Measurements from ENCODE around the gene PGC. TPM values are rescaled to one million over a fixed set of nuclear protein-coding genes. Genes with fewer than 3 reads are reported as not detected.
A peak's percentile ranks its signal among the peaks of the same experiment; 100 is the strongest.

PGC gene
- total RNA-seq, 1 experiment from 2014 or later, result not detected

DNA sequence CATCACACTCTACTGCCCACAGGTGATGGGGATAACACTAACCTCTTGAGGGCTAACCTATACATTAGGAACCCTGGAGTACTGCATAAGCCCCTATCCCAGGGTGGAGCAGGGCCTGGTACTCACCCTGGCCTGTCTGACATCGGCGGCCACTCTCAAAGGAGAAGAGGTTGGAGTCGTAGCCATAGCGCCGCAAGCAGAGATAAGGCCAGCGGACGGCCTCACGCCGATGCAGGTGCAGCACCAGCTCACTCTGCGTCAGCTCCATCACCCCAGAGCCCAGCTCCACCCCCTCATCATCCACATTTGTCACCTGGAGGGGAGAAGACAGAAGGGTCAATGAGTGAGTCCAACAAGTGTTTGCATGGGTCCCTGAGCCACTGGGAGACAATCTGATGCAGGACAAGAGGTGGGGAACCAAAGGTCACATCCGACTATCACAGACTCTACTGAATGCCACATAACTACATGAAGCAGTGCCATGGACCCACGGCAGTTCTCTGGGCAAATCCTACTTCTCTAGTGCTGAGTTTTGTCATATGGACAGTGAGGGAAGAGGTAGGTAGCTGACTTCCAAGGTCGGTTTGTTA lies 28.2 kb upstream of the PGC start:
- no peak for DNase-seq (ENCODE audit: low read depth)

DNA sequence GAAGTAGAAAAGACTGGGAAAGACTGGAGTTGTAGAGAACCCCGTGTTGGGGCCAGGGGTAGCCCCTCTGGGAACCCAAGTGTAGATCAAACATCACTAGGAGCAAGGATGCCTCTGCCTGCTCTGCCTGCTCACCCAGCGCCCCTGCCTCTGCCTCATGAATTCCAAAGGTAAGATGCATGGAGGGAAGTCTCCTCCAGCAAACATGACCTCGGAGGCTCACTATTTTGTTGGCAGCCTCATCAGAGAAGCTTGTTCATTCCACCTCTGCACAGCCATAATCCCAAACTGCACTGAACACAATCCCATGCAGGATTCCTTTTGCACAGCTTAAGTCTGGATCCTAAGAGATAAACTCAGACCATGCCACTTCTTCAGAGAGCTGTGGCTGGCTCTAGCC lies 27.6 kb upstream of the PGC start:
- DNase-seq (ENCODE audit: low read depth), result no peak

GRCh38 chr6:41771058-41771983 lies 24.1 kb upstream of the PGC start:
- DNase-seq (ENCODE audit: low read depth), result no peak

GRCh38 chr6:41770381-41771057 lies 23.3 kb upstream of the PGC start:
- no peak for DNase-seq (ENCODE audit: low read depth)

- no peak for DNase-seq (ENCODE audit: low read depth)
These were observed 22.2 kb upstream of the PGC start for GRCh38 chr6:41769376-41769775.

DNA sequence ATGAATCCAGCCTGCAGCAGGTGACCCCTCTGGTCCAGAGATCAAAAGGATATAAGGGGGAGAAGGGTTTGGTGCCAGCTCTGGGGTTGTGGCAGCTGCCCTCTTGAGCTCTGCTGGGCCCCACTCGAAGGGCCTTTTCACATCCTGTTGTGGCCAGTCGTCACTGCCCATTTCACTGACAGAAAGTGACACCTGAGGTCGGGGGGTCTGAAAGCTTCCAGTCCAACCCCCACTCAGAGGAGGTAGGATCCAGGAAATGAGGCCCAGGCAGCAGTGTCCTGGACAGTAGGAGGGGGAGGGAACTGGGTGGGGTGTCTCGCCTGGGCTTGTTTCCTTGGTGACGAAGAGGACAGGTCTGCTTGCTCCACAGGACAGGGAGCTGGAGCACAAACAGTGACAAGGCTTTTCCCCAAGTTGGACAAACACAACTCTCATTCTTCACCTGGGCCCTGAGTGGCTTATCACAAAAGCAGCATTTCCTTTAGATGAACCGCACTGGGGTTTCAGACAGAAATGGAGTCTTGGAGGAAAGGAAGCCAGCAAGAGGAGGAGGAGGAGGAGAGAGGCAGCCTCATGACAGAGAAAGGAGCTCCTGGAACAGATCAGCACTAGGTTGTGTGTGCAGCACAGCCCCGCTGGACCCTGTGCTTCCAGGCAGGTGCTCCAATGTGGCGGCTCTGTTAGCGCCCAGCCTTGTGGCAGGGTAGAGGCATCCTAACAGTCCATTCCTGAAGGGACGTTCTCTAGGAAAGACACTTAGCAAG lies 21.5 kb upstream of the PGC start:
- no peak for DNase-seq (ENCODE audit: low read depth)

DNA sequence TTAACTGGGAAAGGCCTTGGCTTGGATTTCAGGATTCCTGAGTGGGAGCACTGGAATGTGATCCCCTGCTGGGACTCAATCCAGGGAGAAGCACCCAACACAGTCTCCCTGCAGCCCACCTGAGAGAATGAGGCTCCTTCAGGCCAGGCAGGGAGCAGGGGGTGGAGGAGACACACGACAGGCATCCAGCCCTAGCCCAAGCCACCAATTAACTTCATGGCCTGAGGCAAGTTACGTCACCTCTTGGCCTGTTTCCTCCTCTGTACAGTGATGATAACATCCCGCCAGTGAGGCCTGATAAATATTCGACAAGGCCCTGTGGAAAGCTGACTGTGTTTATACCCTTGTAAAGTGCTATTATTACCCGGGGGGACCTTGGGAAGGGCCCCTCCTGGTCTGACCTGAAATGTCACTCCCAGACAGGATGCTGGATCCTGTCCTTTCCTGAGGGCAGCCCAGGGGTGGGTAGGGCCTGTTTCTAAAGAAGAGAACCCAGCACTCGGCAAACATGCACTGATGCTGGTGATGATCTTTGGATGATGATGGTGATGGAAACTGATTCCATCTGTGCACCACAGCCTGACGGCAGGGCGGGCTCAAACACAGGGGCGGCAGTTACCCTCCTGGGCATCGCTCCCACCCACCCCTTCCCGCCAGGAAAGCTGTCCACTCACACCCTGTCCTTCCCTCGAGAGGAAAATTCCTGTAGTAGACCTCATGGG lies 20.1 kb upstream of the PGC start:
- DNase-seq (ENCODE audit: low read depth), result peak; percentile 98

DNA sequence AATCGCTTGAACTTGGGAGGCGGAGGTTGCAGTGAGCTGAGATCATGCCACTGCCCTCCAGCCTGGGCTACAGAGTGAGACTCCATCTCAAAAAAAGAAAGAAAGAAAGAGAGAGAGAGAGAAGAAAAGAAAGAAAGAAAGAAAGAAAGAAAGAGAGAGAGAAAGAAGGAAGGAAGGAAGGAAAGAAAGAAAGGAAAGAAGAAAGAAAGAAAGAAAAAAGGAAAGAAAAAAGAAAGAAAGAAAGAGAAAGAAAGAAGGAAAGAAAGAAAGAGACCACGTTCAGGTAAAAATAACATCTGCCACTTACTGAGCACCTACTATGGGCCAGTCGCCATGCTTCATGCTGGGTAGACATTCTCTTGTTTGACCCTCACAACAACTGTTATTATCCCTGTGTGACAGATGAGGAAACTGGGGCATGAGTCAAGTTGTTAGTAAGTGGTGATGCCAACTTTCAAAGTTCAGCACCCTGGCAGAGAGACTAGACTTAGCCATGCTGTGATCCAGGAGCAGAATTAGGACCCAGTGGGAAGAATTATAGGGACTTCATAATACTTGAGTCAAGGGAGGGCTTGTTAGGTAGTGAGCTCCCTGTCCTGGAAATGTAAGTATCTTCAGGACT lies 19.0 kb upstream of the PGC start:
- peak; percentile 60 for DNase-seq (ENCODE audit: low read depth)

- DNase-seq (ENCODE audit: low read depth), result peak; percentile 41
These were observed 16.3 kb upstream of the PGC start for GRCh38 chr6:41763470-41763869.

- no peak for DNase-seq (ENCODE audit: low read depth)
These were observed 12.8 kb upstream of the PGC start for GRCh38 chr6:41759905-41760579.

- DNase-seq (ENCODE audit: low read depth), result no peak
These were observed 12.1 kb upstream of the PGC start for GRCh38 chr6:41759106-41759904.

GRCh38 chr6:41758641-41759035 lies 11.4 kb upstream of the PGC start:
- no peak for DNase-seq (ENCODE audit: low read depth)

GRCh38 chr6:41757931-41758640 lies 10.9 kb upstream of the PGC start:
- no peak for DNase-seq (ENCODE audit: low read depth)

DNA sequence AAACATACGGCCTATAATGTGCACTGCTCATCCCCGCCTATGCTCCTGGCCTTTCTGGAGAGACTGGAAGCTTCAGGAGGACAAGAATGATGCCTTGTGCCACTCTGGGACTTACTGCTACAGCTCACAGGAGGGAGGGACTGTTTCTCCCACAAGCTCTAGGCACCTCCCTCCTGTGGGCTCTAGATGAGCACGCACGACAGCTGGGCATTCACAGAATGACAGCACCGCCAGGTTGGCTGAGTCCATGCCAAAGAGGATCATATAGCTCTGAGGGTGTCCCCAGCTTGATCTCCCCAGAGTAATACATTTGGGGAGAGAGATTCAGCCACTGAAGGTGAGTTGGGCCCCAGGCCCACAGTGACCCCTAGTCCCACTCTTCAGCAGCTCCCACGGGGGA lies 10.1 kb upstream of the PGC start:
- no peak for DNase-seq (ENCODE audit: low read depth)

DNA sequence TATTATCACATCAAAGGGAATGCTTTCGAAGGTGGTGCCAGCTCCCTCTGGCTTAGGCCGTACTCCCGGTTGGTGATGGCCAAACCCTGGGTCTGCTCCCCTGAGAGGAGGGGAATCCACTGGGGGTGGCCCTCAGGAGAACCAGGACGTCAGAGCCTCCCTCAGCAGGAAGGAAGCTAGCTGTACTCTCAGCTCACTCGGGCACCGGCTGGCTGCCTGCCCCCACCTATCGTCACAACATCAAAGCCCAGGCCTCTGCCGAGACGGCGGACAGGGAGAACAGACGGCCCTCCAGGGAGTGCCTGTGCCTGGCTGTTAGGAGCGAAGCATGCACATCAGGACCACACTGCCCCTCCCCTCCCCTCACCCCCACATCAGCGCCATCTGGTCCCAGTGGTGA lies 9.2 kb upstream of the PGC start:
- no peak for DNase-seq (ENCODE audit: low read depth)

- no peak for DNase-seq (ENCODE audit: low read depth)
These were observed 8.7 kb upstream of the PGC start for GRCh38 chr6:41755895-41756294.

DNA sequence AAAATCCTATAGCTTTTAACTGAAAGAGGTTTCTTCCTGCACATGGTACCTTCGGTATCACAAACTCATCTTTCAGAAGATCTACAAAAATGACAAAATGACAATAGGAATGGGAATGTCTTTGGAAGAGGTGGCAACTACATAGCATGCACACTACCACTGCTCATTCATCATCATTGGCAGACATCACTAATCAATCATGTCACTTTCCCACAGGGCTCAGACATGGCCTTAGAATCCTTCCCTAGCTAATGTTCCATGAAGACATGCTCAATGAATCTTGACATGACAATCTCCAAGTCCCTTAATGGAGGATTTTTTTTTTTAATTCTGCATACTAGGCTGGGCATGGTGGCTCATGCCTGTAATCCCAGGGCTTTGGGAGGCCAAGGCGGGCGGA lies 3.2 kb upstream of the PGC start:
- no peak for DNase-seq (ENCODE audit: low read depth)

DNA sequence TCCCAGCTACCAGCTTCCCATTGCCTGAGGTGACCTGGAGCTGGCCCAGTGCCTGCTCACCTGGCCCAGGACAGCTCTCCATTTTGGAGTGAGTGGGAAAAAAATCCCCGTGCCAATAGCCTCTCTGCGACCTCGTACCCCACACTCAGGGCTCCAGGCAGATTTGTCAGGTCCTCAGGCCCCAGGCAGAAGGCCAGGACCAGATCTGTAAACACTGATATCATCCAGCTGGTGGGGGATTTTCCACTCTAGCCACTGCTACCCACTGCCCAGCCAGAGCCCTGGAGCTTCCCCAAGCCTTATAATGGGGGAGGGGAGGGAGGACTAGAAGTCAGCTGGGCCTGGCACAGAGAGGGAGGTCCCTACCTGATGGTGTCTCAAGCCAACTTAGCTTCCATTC lies 1.3 kb upstream of the PGC start:
- peak; percentile 42 for DNase-seq (ENCODE audit: low read depth)

- DNase-seq (ENCODE audit: low read depth), result no peak
These were observed 893 bp upstream of the PGC start for GRCh38 chr6:41748102-41748477.

Data from M059J (cell line).